Measurements from ENCODE around the gene NDUFB7. TPM values are rescaled to one million over a fixed set of nuclear protein-coding genes. Genes with fewer than 3 reads are reported as not detected.

Gene NDUFB7
- total RNA-seq, 1 experiment from 2014 or later = 155 TPM

- peaks cover 22 to 24% (median 22%) of the 10 kb centered on the region in 3 experiments; a peak in 6 of 7 replicates for H3K36me3 Mint-ChIP-seq (ENCODE audit: insufficient read depth in 1 of 3, low read depth in 3 of 3)
- Histone ChIP-seq H3K18ac (ENCODE audit: insufficient read length, low read depth, low read length) (no peak overlapping the region), H2BK15ac (ENCODE audit: low read depth, low read length) (no peak overlapping the region), H3K14ac (ENCODE audit: insufficient read depth, low read length) (no peak overlapping the region), H3K9ac (ENCODE audit: extremely low read depth, insufficient read length, low read length) (no peak overlapping the region), H3K27ac (ENCODE audit: insufficient read length, low read depth, low read length) (no peak overlapping the region), H3K4ac (ENCODE audit: low read depth, low read length) (no peak overlapping the region), H3K23ac (ENCODE audit: insufficient read length, low read depth, low read length) (no peak overlapping the region), H2AFZ (ENCODE audit: low read length) (no peak overlapping the region), H3K79me2 (ENCODE audit: insufficient read depth, low read length) (peaks cover 14% of the 10 kb centered on the region; the same call in 1 of the 2 replicates), H3K4me2 (ENCODE audit: insufficient read depth, insufficient read length, low read length) (no peak overlapping the region), H2BK12ac (ENCODE audit: insufficient read length, low read depth, low read length) (no peak overlapping the region), H2AK5ac (ENCODE audit: insufficient read length, low read length) (no peak overlapping the region), H4K20me1 (ENCODE audit: control insufficient read depth, insufficient read depth, insufficient read length) (no peaks in the 10 kb centered on the region), H3K27me3 (ENCODE audit: insufficient read depth, low read length) (no peaks in the 10 kb centered on the region), H4K91ac (ENCODE audit: insufficient read length, low read depth, low read length) (no peak overlapping the region), H3K4me1 (ENCODE audit: insufficient read depth, low read length) (no peaks in the 10 kb centered on the region), H4K5ac (ENCODE audit: insufficient read length, low read depth, low read length) (no peak overlapping the region), H2BK120ac (ENCODE audit: low read depth, low read length, poor library complexity, severe bottlenecking) (no peak overlapping the region), H2BK20ac (ENCODE audit: low read depth, low read length, poor library complexity, severe bottlenecking) (no peak overlapping the region), H3T11ph (ENCODE audit: low read length) (no peak overlapping the region), H3K23me2 (ENCODE audit: insufficient read length, low read depth, low read length, poor library complexity, severe bottlenecking) (peaks cover 9% of the 10 kb centered on the region), H3K9me3 (ENCODE audit: control insufficient read depth, low read depth, low read length) (no peaks in the 10 kb centered on the region), H2BK5ac (ENCODE audit: insufficient read length, low read length) (no peak overlapping the region), H3K79me1 (ENCODE audit: insufficient read depth, low read depth, low read length, poor library complexity, severe bottlenecking) (peaks cover 9% of the 10 kb centered on the region), H3K56ac (ENCODE audit: insufficient read length, low read depth, low read length) (no peak overlapping the region), H4K8ac (replicated peaks; ENCODE audit: insufficient read length, low read depth, low read length) (no peak overlapping the region)
- no CpG with 5 or more reads among the region's 2 CpGs for WGBS (ENCODE audit: extremely low coverage, insufficient read length, low lambda C conversion rate)
- no peaks in the 10 kb centered on the region; the same call in 1 of the 2 replicates for H3K27me3 Mint-ChIP-seq (ENCODE audit: low read depth)
- peaks cover 26 to 31% of the 10 kb centered on the region in 2 experiments for H3K4me1 Mint-ChIP-seq
- TF ChIP-seq CTCF (conservative IDR thresholded peaks at IDR 0.05) = no peak
- no peaks in the 10 kb centered on the region for H3K9me3 Mint-ChIP-seq
- DNase-seq = no peak
- H3K27ac Mint-ChIP-seq = peak overlapping the region in 2 of 3 experiments; percentile 50 to 54; a peak in 4 of 7 replicates
- H3K4me3 Mint-ChIP-seq = peak overlapping the region in 1 of 2 experiments; percentile 69; a peak in 2 of 5 replicates
Measured at GRCh38 chr19:14519860-14520407, 51.9 kb downstream of the NDUFB7 start.
